ENCODE results near the gene ZDHHC8.

ZDHHC8 gene

GRCh38 chr22:20131597-20131858 lies at the start of gene ZDHHC8:
ZDHHC8 (plus strand) TSS chr22:20131804; CDS start chr22:20131948, 144 bp downstream.
- DNase-seq: peak; percentile 47

GRCh38 chr22:20083157-20083890 lies 48.3 kb upstream of the ZDHHC8 start:
- no peak for DNase-seq

GRCh38 chr22:20083891-20084546 lies 47.6 kb upstream of the ZDHHC8 start:
- no peak for DNase-seq

GRCh38 chr22:20084547-20085413 lies 46.8 kb upstream of the ZDHHC8 start:
- DNase-seq: no peak

GRCh38 chr22:20085651-20086050 lies 46.0 kb upstream of the ZDHHC8 start:
- no peak for DNase-seq

- no peak for DNase-seq
Measured at GRCh38 chr22:20086101-20086599, 45.5 kb upstream of the ZDHHC8 start.

GRCh38 chr22:20086763-20087162 lies 44.8 kb upstream of the ZDHHC8 start:
- DNase-seq: no peak

- DNase-seq: no peak
Measured at GRCh38 chr22:20087319-20088262, 44.0 kb upstream of the ZDHHC8 start.

GRCh38 chr22:20088263-20088648 lies 43.3 kb upstream of the ZDHHC8 start:
- DNase-seq: no peak

- no peak for DNase-seq
Measured at GRCh38 chr22:20089226-20089976, 42.2 kb upstream of the ZDHHC8 start.

- no peak for DNase-seq
Measured at GRCh38 chr22:20089977-20090729, 41.5 kb upstream of the ZDHHC8 start.

GRCh38 chr22:20090730-20091240 lies 40.8 kb upstream of the ZDHHC8 start:
- no peak for DNase-seq

- DNase-seq: no peak
Measured at GRCh38 chr22:20091690-20092476, 39.7 kb upstream of the ZDHHC8 start.

- no peak for DNase-seq
Measured at GRCh38 chr22:20092477-20092854, 39.1 kb upstream of the ZDHHC8 start.

- DNase-seq: no peak
Measured at GRCh38 chr22:20093418-20094196, 38.0 kb upstream of the ZDHHC8 start.

- DNase-seq: no peak
Measured at GRCh38 chr22:20094197-20094807, 37.3 kb upstream of the ZDHHC8 start.

GRCh38 chr22:20095521-20095920 lies 36.1 kb upstream of the ZDHHC8 start:
- no peak for DNase-seq

- no peak for DNase-seq
Measured at GRCh38 chr22:20096574-20097420, 34.8 kb upstream of the ZDHHC8 start.

Data from CD4-positive, alpha-beta T cell treated with Interleukin-21 for 1 hour (primary cell).